Activated naive CD8-positive, alpha-beta T cell treated with anti-CD3 and anti-CD28 coated beads, Interleukin-2, amount 50 U/mL, for 16 hours (primary cell): ENCODE data around the gene SPTBN1.

Experiments
- DNase-seq: peaks from one replicate; pipeline ENCODE4 v3.0.0-alpha.2; 2020; ENCODE audit warnings: low read depth, low spot score

The SPTBN1 gene

GRCh38 chr2:54589038-54589339 is 132.9 kb downstream of the SPTBN1 start:
- DNase-seq = no peak

GRCh38 chr2:54589340-54590215 is 133.5 kb downstream of the SPTBN1 start:
- DNase-seq = no peak

GRCh38 chr2:54590216-54591120 is 134.3 kb downstream of the SPTBN1 start:
- DNase-seq = no peak

GRCh38 chr2:54591551-54591950 is 135.4 kb downstream of the SPTBN1 start:
- DNase-seq = no peak

GRCh38 chr2:54593249-54593648 is 137.1 kb downstream of the SPTBN1 start:
- DNase-seq = no peak

GRCh38 chr2:54594048-54594447 is 137.9 kb downstream of the SPTBN1 start:
- DNase-seq = no peak

GRCh38 chr2:54595161-54595803 is 139.2 kb downstream of the SPTBN1 start:
- no peak for DNase-seq

- no peak for DNase-seq
Observed at GRCh38 chr2:54595999-54596902, 140.1 kb downstream of the SPTBN1 start.

GRCh38 chr2:54597153-54597848 is 141.2 kb downstream of the SPTBN1 start:
- no peak for DNase-seq

- no peak for DNase-seq
Observed at GRCh38 chr2:54598347-54599325, 142.5 kb downstream of the SPTBN1 start.

- DNase-seq = no peak
Observed at GRCh38 chr2:54599326-54599710, 143.2 kb downstream of the SPTBN1 start.

- no peak for DNase-seq
Observed at GRCh38 chr2:54599914-54600313, 143.8 kb downstream of the SPTBN1 start.

GRCh38 chr2:54601339-54601738 is 145.2 kb downstream of the SPTBN1 start:
- DNase-seq = no peak

GRCh38 chr2:54602736-54603322 is 146.7 kb downstream of the SPTBN1 start:
- no peak for DNase-seq

GRCh38 chr2:54603357-54603756 is 147.2 kb downstream of the SPTBN1 start:
- DNase-seq = no peak

- no peak for DNase-seq
Observed at GRCh38 chr2:54603796-54604195, 147.7 kb downstream of the SPTBN1 start.

- DNase-seq = no peak
Observed at GRCh38 chr2:54604871-54605270, 148.7 kb downstream of the SPTBN1 start.

- DNase-seq = no peak
Observed at GRCh38 chr2:54605836-54606235, 149.7 kb downstream of the SPTBN1 start.

GRCh38 chr2:54606393-54606958 is 150.3 kb downstream of the SPTBN1 start:
- no peak for DNase-seq
